GM15510 (cell line): ENCODE data around the gene GNL3.

Experiments
- POLR2A ChIP-seq: IDR thresholded peaks from 3 replicates; pipeline ENCODE4 v1.6.1; 2011; ENCODE audit warnings: borderline replicate concordance; ENCODE audit not compliant: insufficient read length; ENCODE audit errors: extremely low read depth

The GNL3 gene

GRCh38 chr3:52703341-52703740 lies 17.5 kb downstream of the GNL3 start:
- no peak for TF ChIP-seq POLR2A

- TF ChIP-seq POLR2A, result no peak
Measured at GRCh38 chr3:52704611-52705437, 19.0 kb downstream of the GNL3 start.

- TF ChIP-seq POLR2A, result peak; percentile 82
Measured at GRCh38 chr3:52705438-52705687, 19.5 kb downstream of the GNL3 start.

- TF ChIP-seq POLR2A, result peak; percentile 59
Measured at GRCh38 chr3:52705688-52706686, 20.2 kb downstream of the GNL3 start, which contains the start of the genes GLT8D1 and SPCS1. GLT8D1 (minus strand) TSS chr3:52705791; CDS start chr3:52700460, 5,331 bp downstream. SPCS1 (plus strand) TSS chr3:52706106; CDS start chr3:52706247, 141 bp downstream.

- peak; percentile 8 for TF ChIP-seq POLR2A
Measured at GRCh38 chr3:52707585-52707984, 21.8 kb downstream of the GNL3 start.

- no peak for TF ChIP-seq POLR2A
Measured at GRCh38 chr3:52710512-52710911, 24.7 kb downstream of the GNL3 start.

- TF ChIP-seq POLR2A, result no peak
Measured at GRCh38 chr3:52712291-52713212, 26.7 kb downstream of the GNL3 start.

- TF ChIP-seq POLR2A, result no peak
Measured at GRCh38 chr3:52714335-52715302, 28.8 kb downstream of the GNL3 start.

GRCh38 chr3:52715714-52716305 lies 30.0 kb downstream of the GNL3 start:
- no peak for TF ChIP-seq POLR2A

GRCh38 chr3:52719618-52720017 lies 33.8 kb downstream of the GNL3 start:
- TF ChIP-seq POLR2A, result no peak

GRCh38 chr3:52721002-52721729 lies 35.3 kb downstream of the GNL3 start:
- no peak for TF ChIP-seq POLR2A

GRCh38 chr3:52721730-52722008 lies 35.8 kb downstream of the GNL3 start:
- TF ChIP-seq POLR2A, result no peak
